BJ (cell line): ENCODE results near the gene IGFBP6. TPM values are rescaled to one million over a fixed set of nuclear protein-coding genes. Genes with fewer than 3 reads are reported as not detected.

ENCODE experiments used
- CTCF ChIA-PET: fragments of 350-600 bp; formaldehyde crosslinking; extraction: SDS; loops from one replicate; lab custom pipeline; 2021; ENCODE audit warnings: antibody characterized with exemption, inconsistent platforms; lab: Yijun Ruan, JAX
- POLR2A ChIA-PET: fragments of 300-600 bp; sonication (Branson Sonifier 250); formaldehyde crosslinking; extraction: SDS; loops from one replicate; lab custom pipeline; 2021; ENCODE audit warnings: antibody characterized with exemption; lab: Charles Lee
- DNase-seq: peaks from one replicate; pipeline ENCODE4 v3.0.0-alpha.2; 2011; ENCODE audit warnings: low read depth
- H3K27me3 ChIP-seq: 2 replicates; pipeline ENCODE4 v1.6.0; 2011; ENCODE audit warnings: low read length; ENCODE audit not compliant: control insufficient read depth, insufficient read depth
- H3K36me3 ChIP-seq: 2 replicates; pipeline ENCODE4 v1.5.1; 2011; ENCODE audit warnings: low read length; ENCODE audit not compliant: control insufficient read depth, insufficient read depth
- H3K4me3 ChIP-seq: 2 replicates; pipeline ENCODE4 v1.5.1; 2011; ENCODE audit warnings: low read depth, mild to moderate bottlenecking, control low read depth, low read length
- polyA plus RNA-seq: library from polyadenylated mRNA; depleted of rRNA; stranded (reverse); fragments of >200 nt; gene quantifications from 2 replicates; pipeline ENCODE4 v1.2.3, GENCODE V29; 2011
- TF ChIP-seq, protein P1 (sequence below): IDR thresholded peaks from 2 replicates; pipeline ENCODE4 v1.5.1; 2011; ENCODE audit warnings: low read depth, mild to moderate bottlenecking, control low read depth, inconsistent platforms, low read length, moderate library complexity; ENCODE audit not compliant: insufficient read depth

IGFBP6 gene
- polyA plus RNA-seq, 1 experiment, result 860 TPM

DNA sequence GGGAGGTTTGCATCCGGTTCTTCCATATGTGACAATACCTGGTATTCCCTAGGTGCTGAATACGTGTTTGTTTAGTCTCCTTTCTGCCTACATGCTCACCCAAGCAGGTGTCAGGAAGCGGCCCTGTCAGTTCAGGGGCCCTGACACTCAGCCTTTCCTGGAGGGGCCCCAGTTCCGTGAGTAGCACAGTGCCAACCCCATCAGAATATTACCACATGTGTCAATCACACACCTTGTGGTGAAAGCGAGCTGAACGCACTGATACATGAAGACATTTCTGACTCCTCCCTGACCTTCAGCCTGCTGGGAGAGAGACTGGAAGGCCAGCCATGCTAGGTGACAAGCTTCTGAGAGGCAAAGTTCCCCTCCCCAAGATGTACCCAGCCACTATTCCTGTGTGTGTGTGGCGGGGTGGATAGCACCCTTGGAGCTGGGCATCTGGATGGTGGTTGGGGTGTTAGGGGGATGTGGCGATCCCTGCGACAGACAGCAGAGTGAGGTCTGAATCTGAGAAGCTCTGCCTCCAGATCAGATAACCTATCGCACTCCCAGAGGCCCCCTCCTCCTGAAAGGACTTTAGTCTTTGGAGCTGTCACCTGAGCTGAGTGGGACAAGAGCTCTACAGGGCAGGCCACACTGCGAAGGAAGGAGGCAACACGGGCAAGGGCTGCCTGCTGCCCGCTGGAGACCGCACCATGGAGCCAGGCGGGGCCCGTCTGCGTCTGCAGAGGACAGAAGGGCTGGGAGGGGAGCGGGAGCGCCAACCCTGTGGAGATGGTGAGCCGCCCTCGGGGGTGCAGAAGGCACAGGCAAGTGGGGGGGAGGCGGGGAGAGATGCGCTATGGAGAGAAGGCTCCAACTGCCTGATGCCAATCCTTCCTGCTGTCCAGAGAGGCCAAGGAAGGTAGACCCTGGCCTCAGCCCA, 5.7 kb downstream of the IGFBP6 start, which contains the start of gene SOAT2:
TSS of gene SOAT2 (plus strand) at position 604 of the 925 bp plus-strand sequence. CDS start at position 696, 92 bp downstream.
- DNase-seq, result no peak
- POLR2A ChIA-PET, result no interaction called here

DNA sequence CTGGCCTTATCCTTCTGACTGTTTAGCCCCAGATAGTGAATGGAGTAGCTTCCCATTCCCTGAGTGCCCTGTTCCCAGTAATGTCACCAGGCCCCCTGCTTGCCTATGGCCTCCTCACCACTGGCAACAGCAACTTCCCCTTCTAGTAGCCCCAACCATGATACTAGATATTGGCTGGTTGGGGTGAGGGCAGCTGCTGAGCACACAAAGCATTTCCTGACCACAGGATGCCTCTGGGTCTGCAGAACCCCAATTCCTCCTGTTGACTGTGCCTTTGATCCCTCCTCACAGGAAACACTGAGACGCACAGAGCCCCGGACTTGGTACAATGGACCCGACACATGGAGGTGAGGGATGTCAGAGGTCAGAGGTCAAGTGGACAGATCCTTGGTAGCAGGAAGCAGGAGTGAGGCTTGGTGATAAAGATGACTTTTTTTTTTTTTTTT, 6.4 kb downstream of the IGFBP6 start:
- CTCF ChIA-PET, result interaction anchor here (0.8 to 15.7 kb wide), 8 partner anchors 10 to 193 kb away, joined by 3 to 416 read pairs (median 4); no protein-coding TSS in a partner anchor
- TF ChIP-seq, protein P1, sequence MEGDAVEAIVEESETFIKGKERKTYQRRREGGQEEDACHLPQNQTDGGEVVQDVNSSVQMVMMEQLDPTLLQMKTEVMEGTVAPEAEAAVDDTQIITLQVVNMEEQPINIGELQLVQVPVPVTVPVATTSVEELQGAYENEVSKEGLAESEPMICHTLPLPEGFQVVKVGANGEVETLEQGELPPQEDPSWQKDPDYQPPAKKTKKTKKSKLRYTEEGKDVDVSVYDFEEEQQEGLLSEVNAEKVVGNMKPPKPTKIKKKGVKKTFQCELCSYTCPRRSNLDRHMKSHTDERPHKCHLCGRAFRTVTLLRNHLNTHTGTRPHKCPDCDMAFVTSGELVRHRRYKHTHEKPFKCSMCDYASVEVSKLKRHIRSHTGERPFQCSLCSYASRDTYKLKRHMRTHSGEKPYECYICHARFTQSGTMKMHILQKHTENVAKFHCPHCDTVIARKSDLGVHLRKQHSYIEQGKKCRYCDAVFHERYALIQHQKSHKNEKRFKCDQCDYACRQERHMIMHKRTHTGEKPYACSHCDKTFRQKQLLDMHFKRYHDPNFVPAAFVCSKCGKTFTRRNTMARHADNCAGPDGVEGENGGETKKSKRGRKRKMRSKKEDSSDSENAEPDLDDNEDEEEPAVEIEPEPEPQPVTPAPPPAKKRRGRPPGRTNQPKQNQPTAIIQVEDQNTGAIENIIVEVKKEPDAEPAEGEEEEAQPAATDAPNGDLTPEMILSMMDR, result no peak
- peaks cover 8% of the 10 kb centered on the region for H3K36me3 ChIP-seq
- DNase-seq, result no peak
- H3K4me3 ChIP-seq, result no peak overlapping the region
- no peaks in the 10 kb centered on the region for H3K27me3 ChIP-seq
- POLR2A ChIA-PET, result no interaction called here

More for the DNA sequence above, 5.7 kb downstream of the IGFBP6 start, which contains the start of gene SOAT2:
- TF ChIP-seq, protein P1, result no peak
- Histone ChIP-seq H3K36me3 (peaks cover 8% of the 10 kb centered on the region), H3K4me3 (no peak within 1 kb of the TSS), H3K27me3 (no peaks in the 10 kb centered on the region)
- CTCF ChIA-PET, result interaction anchor here (0.8 to 15.7 kb wide), 9 partner anchors 11 to 219 kb away, joined by 3 to 416 read pairs (median 3); no protein-coding TSS in a partner anchor

DNA sequence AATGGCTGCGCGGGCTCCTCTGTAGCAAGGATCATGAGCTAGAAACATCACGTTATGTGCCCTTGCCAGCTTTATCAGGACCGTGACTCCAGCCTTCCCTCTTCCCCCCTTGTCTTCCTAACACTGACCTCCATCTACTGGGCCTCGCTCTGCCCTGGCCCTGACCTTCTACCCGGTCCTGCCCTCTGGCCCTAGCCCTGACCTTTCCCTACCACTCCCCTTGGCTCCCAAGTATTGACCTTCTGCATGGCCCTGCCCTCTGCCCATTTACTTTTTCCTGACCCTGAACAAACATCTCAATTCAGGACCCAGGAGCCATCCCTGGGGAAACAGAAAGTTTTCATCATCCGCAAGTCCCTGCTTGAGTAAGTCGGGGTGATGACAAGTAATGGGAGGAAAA, 7.8 kb downstream of the IGFBP6 start:
- TF ChIP-seq, protein P1, result no peak
- no peak overlapping the region for H3K4me3 ChIP-seq
- no peaks in the 10 kb centered on the region for H3K27me3 ChIP-seq
- DNase-seq, result no peak
- CTCF ChIA-PET, result interaction anchor here (1.2 to 15.7 kb wide), 4 partner anchors 11 to 54 kb away, joined by 3 to 416 read pairs (median 4); no protein-coding TSS in a partner anchor
- H3K36me3 ChIP-seq, result peaks cover 8% of the 10 kb centered on the region
- POLR2A ChIA-PET, result no interaction called here

GRCh38 chr12:53105712-53106439, 8.4 kb downstream of the IGFBP6 start:
- TF ChIP-seq, protein P1, result no peak
- peaks cover 4% of the 10 kb centered on the region for H3K36me3 ChIP-seq
- no peak overlapping the region for H3K4me3 ChIP-seq
- ChIA-PET CTCF (interaction anchor here (1.7 to 1.8 kb wide), 2 partner anchors 40 to 54 kb away, joined by 3 to 4 read pairs; no protein-coding TSS in a partner anchor), POLR2A (no interaction called here)
- DNase-seq, result no peak
- H3K27me3 ChIP-seq, result no peaks in the 10 kb centered on the region
